ENCODE results near the gene PDLIM1. TPM values are rescaled to one million over a fixed set of nuclear protein-coding genes. Genes with fewer than 3 reads are reported as not detected.

Gene PDLIM1
- total and polyA plus RNA-seq, 2 of the 13 experiments (the other 11 are each of a cell fraction or from before 2014, with no cell fraction given) = 119 to 123 TPM

DNA sequence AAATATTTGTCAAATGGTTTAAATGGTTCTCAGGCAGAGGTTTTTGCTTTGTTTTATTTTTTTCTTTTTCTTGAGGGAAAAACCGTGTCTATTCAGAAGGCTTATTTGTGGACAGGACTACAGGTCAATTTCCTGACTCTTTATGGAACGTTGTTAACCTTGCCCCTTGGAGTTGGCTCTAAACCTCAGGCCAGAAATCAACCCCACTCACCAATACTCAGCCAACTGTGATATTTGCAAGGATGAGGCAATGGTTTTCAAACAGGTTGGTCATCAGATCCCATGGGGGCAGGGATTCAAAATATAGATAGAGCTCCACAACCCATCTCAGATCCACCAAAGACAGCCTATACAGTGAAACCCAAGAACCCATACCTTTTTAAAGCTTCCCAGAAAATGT lies 10.2 kb downstream of the PDLIM1 start (continued):
- TF ChIP-seq, protein P1, sequence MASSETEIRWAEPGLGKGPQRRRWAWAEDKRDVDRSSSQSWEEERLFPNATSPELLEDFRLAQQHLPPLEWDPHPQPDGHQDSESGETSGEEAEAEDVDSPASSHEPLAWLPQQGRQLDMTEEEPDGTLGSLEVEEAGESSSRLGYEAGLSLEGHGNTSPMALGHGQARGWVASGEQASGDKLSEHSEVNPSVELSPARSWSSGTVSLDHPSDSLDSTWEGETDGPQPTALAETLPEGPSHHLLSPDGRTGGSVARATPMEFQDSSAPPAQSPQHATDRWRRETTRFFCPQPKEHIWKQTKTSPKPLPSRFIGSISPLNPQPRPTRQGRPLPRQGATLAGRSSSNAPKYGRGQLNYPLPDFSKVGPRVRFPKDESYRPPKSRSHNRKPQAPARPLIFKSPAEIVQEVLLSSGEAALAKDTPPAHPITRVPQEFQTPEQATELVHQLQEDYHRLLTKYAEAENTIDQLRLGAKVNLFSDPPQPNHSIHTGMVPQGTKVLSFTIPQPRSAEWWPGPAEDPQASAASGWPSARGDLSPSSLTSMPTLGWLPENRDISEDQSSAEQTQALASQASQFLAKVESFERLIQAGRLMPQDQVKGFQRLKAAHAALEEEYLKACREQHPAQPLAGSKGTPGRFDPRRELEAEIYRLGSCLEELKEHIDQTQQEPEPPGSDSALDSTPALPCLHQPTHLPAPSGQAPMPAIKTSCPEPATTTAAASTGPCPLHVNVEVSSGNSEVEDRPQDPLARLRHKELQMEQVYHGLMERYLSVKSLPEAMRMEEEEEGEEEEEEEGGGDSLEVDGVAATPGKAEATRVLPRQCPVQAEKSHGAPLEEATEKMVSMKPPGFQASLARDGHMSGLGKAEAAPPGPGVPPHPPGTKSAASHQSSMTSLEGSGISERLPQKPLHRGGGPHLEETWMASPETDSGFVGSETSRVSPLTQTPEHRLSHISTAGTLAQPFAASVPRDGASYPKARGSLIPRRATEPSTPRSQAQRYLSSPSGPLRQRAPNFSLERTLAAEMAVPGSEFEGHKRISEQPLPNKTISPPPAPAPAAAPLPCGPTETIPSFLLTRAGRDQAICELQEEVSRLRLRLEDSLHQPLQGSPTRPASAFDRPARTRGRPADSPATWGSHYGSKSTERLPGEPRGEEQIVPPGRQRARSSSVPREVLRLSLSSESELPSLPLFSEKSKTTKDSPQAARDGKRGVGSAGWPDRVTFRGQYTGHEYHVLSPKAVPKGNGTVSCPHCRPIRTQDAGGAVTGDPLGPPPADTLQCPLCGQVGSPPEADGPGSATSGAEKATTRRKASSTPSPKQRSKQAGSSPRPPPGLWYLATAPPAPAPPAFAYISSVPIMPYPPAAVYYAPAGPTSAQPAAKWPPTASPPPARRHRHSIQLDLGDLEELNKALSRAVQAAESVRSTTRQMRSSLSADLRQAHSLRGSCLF (CRISPR knock-in tag; IDR thresholded peaks at IDR 0.05; ENCODE audit: borderline replicate concordance) = no peak
- no peak for TF ChIP-seq ZNF451 (CRISPR knock-in tag; IDR thresholded peaks at IDR 0.05)
- no peak for TF ChIP-seq NFIB (CRISPR knock-in tag; IDR thresholded peaks at IDR 0.05; ENCODE audit: borderline replicate concordance)
- no peak for TF ChIP-seq NCOR1 (IDR thresholded peaks at IDR 0.05; ENCODE audit: borderline replicate concordance, low read length)
- TF ChIP-seq, protein P2, sequence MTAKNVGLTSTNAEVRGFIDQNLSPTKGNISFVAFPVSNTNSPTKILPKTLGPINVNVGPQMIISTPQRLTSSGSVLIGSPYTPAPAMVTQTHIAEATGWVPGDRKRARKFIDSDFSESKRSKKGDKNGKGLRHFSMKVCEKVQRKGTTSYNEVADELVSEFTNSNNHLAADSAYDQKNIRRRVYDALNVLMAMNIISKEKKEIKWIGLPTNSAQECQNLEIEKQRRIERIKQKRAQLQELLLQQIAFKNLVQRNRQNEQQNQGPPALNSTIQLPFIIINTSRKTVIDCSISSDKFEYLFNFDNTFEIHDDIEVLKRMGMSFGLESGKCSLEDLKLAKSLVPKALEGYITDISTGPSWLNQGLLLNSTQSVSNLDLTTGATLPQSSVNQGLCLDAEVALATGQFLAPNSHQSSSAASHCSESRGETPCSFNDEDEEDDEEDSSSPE (CRISPR knock-in tag; IDR thresholded peaks at IDR 0.05) = no peak
- TF ChIP-seq, protein P3, sequence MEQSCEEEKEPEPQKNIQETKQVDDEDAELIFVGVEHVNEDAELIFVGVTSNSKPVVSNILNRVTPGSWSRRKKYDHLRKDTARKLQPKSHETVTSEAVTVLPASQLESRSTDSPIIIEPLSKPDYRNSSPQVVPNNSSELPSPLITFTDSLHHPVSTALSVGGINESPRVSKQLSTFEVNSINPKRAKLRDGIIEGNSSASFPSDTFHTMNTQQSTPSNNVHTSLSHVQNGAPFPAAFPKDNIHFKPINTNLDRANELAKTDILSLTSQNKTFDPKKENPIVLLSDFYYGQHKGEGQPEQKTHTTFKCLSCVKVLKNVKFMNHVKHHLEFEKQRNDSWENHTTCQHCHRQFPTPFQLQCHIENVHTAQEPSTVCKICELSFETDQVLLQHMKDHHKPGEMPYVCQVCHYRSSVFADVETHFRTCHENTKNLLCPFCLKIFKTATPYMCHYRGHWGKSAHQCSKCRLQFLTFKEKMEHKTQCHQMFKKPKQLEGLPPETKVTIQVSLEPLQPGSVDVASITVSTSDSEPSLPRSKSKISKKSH (CRISPR knock-in tag; IDR thresholded peaks at IDR 0.05; ENCODE audit: borderline replicate concordance) = no peak
- TF ChIP-seq ZFP37 (CRISPR knock-in tag; IDR thresholded peaks at IDR 0.05; ENCODE audit: borderline replicate concordance) = no peak
- TF ChIP-seq ZNF296 (CRISPR knock-in tag; conservative IDR thresholded peaks at IDR 0.05) = no peak
- no peak for TF ChIP-seq ZNF274 (CRISPR knock-in tag; IDR thresholded peaks at IDR 0.05)
- TF ChIP-seq, protein P4, sequence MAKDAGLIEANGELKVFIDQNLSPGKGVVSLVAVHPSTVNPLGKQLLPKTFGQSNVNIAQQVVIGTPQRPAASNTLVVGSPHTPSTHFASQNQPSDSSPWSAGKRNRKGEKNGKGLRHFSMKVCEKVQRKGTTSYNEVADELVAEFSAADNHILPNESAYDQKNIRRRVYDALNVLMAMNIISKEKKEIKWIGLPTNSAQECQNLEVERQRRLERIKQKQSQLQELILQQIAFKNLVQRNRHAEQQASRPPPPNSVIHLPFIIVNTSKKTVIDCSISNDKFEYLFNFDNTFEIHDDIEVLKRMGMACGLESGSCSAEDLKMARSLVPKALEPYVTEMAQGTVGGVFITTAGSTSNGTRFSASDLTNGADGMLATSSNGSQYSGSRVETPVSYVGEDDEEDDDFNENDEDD (CRISPR knock-in tag; IDR thresholded peaks at IDR 0.05; ENCODE audit: borderline replicate concordance) = no peak
- no peak for TF ChIP-seq DNMT3B (CRISPR knock-in tag; conservative IDR thresholded peaks at IDR 0.05)
- TF ChIP-seq, protein P5, sequence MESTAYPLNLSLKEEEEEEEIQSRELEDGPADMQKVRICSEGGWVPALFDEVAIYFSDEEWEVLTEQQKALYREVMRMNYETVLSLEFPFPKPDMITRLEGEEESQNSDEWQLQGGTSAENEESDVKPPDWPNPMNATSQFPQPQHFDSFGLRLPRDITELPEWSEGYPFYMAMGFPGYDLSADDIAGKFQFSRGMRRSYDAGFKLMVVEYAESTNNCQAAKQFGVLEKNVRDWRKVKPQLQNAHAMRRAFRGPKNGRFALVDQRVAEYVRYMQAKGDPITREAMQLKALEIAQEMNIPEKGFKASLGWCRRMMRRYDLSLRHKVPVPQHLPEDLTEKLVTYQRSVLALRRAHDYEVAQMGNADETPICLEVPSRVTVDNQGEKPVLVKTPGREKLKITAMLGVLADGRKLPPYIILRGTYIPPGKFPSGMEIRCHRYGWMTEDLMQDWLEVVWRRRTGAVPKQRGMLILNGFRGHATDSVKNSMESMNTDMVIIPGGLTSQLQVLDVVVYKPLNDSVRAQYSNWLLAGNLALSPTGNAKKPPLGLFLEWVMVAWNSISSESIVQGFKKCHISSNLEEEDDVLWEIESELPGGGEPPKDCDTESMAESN (CRISPR knock-in tag; conservative IDR thresholded peaks at IDR 0.05) = no peak
- TF ChIP-seq, protein P6, sequence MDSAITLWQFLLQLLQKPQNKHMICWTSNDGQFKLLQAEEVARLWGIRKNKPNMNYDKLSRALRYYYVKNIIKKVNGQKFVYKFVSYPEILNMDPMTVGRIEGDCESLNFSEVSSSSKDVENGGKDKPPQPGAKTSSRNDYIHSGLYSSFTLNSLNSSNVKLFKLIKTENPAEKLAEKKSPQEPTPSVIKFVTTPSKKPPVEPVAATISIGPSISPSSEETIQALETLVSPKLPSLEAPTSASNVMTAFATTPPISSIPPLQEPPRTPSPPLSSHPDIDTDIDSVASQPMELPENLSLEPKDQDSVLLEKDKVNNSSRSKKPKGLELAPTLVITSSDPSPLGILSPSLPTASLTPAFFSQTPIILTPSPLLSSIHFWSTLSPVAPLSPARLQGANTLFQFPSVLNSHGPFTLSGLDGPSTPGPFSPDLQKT (CRISPR knock-in tag; IDR thresholded peaks at IDR 0.05; ENCODE audit: borderline replicate concordance) = no peak
- TF ChIP-seq CBX5 (CRISPR knock-in tag; IDR thresholded peaks at IDR 0.05; ENCODE audit: borderline replicate concordance) = no peak
- TF ChIP-seq, protein P7, sequence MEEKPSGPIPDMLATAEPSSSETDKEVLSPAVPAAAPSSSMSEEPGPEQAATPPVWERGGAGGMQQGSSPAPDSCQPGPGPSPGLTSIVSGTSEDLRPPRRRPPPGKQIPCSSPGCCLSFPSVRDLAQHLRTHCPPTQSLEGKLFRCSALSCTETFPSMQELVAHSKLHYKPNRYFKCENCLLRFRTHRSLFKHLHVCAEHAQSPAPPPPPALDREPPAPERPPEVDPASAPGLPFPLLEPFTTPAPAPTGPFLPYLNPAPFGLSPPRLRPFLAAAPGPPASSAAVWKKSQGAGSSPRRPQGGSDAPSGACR (CRISPR knock-in tag; IDR thresholded peaks at IDR 0.05) = no peak
- TF ChIP-seq DNMT1 (CRISPR knock-in tag; IDR thresholded peaks at IDR 0.05) = no peak
- TF ChIP-seq ZFY (CRISPR knock-in tag; IDR thresholded peaks at IDR 0.05) = no peak
